T-helper 1 cell treated with Interleukin-12 subunit alpha and Interleukin-12 subunit beta and Interleukin-4 antibody, amounts not matched to agents 30 ng/mL and 1 ng/mL, for 36 hours (primary cell): Measurements from ENCODE around the gene YY1AP1. TPM values are rescaled to one million over a fixed set of nuclear protein-coding genes. Genes with fewer than 3 reads are reported as not detected.
"Not testable (repeated sequence)": the region's sequence is repeated elsewhere in the genome, so short reads cannot be mapped to it uniquely, and the experiment has no call there.

Source experiments
- intact Hi-C: fragments of 100-400 bp; cut with micrococcal nuclease; formaldehyde crosslinking; loops from one replicate; pipeline ENCODE4 v1.15.1; 2024
- total RNA-seq: library from RNA; stranded (reverse); gene quantifications from 2 replicates; pipeline ENCODE4 v1.2.3, GENCODE V29; 2022

YY1AP1 gene
- 81.0 and 82.8 TPM in 2 replicates for total RNA-seq

- intact Hi-C loops = loop anchor here (1.0 to 5.0 kb wide), 8 partner anchors 28 to 494 kb away; partner anchors contain the start of genes LAMTOR2, MSTO1 and SYT11
Observed at GRCh38 chr1:155688324-155689080, at the start of gene YY1AP1. Gene YY1AP1 (minus strand): TSS chr1:155688774. CDS start chr1:155680436, 8,338 bp downstream.

GRCh38 chr1:155729031-155729898 is 40.7 kb upstream of the YY1AP1 start:
- intact Hi-C loops = loop anchor here (5.0 kb wide), 1 partner anchor 92 kb away; no protein-coding TSS in a partner anchor

GRCh38 chr1:155725142-155725541 is 36.6 kb upstream of the YY1AP1 start:
- intact Hi-C loops = loop anchor here (5.0 kb wide), 1 partner anchor 88 kb away; no protein-coding TSS in a partner anchor

GRCh38 chr1:155719703-155720102 is 31.1 kb upstream of the YY1AP1 start:
- intact Hi-C loops = no loop called here

- intact Hi-C loops = not testable (repeated sequence)
Observed at GRCh38 chr1:155718524-155719115, 30.0 kb upstream of the YY1AP1 start.

- intact Hi-C loops = loop anchor here (2.0 kb wide), 1 partner anchor 28 kb away; the partner anchor contains the start of genes DAP3 and YY1AP1
Observed at GRCh38 chr1:155717041-155717440, 28.5 kb upstream of the YY1AP1 start.

- intact Hi-C loops = loop anchor here (2.0 kb wide), 1 partner anchor 27 kb away; the partner anchor contains the start of genes DAP3 and YY1AP1
Observed at GRCh38 chr1:155715777-155716176, 27.2 kb upstream of the YY1AP1 start.

GRCh38 chr1:155715056-155715455 is 26.5 kb upstream of the YY1AP1 start:
- intact Hi-C loops = not testable (repeated sequence)

GRCh38 chr1:155713075-155713474 is 24.5 kb upstream of the YY1AP1 start:
- intact Hi-C loops = no loop called here

- intact Hi-C loops = not testable (repeated sequence)
Observed at GRCh38 chr1:155712636-155713035, 24.1 kb upstream of the YY1AP1 start.

GRCh38 chr1:155711457-155711856 is 22.9 kb upstream of the YY1AP1 start:
- intact Hi-C loops = not testable (repeated sequence)

GRCh38 chr1:155709391-155709790 is 20.8 kb upstream of the YY1AP1 start:
- intact Hi-C loops = no loop called here

- intact Hi-C loops = no loop called here
Observed at GRCh38 chr1:155706139-155706538, 17.6 kb upstream of the YY1AP1 start.

GRCh38 chr1:155704414-155704813 is 15.8 kb upstream of the YY1AP1 start:
- intact Hi-C loops = not testable (repeated sequence)

GRCh38 chr1:155703216-155703615 is 14.6 kb upstream of the YY1AP1 start:
- intact Hi-C loops = no loop called here

GRCh38 chr1:155701675-155702074 is 13.1 kb upstream of the YY1AP1 start:
- intact Hi-C loops = not testable (repeated sequence)

GRCh38 chr1:155699062-155699461 is 10.5 kb upstream of the YY1AP1 start:
- intact Hi-C loops = not testable (repeated sequence)

- intact Hi-C loops = no loop called here
Observed at GRCh38 chr1:155698382-155699038, 9.9 kb upstream of the YY1AP1 start.

GRCh38 chr1:155697616-155698015 is 9.0 kb upstream of the YY1AP1 start:
- intact Hi-C loops = not testable (repeated sequence)

GRCh38 chr1:155697046-155697445 is 8.5 kb upstream of the YY1AP1 start:
- intact Hi-C loops = no loop called here

GRCh38 chr1:155696524-155696923 is 8.0 kb upstream of the YY1AP1 start:
- intact Hi-C loops = no loop called here
